Stimulated activated CD4-positive, alpha-beta T cell treated with anti-CD3 and anti-CD28 coated beads, Interleukin-15, amount 100 ng/mL, for 48 hours (primary cell): ENCODE data around the gene RNU6-7.

Source experiments
- DNase-seq, 2 donors: peaks; one replicate each; pipeline ENCODE4 v3.0.0-alpha.2; 2020; ENCODE audit warnings: low read depth in 2 of 2

The RNU6-7 gene

GRCh38 chr14:32205554-32205953 is 3.7 kb downstream of the RNU6-7 start:
- DNase-seq, result no peak

DNA sequence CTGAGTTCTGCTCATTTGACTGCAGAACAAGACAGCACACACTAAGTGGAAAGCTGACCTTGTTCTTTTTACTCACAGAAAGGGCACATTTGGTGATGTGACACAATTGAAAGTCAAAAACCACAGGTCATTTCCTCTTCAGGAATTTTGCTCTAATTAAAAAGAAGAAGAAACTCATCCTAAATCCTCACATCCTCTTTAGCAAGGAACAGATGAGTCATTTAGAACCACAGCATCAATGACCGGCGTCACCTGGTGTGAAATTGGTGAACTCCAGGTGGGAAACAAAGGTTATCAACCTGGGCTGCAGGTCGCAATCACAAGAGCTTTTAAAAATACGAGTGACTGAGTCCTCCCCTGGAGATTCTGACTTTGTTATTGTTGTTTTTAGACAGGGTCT is 4.1 kb downstream of the RNU6-7 start:
- no peak for DNase-seq

GRCh38 chr14:32206552-32206951 is 4.7 kb downstream of the RNU6-7 start:
- no peak for DNase-seq

GRCh38 chr14:32208490-32208889 is 6.6 kb downstream of the RNU6-7 start:
- no peak for DNase-seq

GRCh38 chr14:32209471-32209870 is 7.6 kb downstream of the RNU6-7 start:
- DNase-seq, result no peak

GRCh38 chr14:32211068-32211404 is 9.2 kb downstream of the RNU6-7 start:
- no peak for DNase-seq

DNA sequence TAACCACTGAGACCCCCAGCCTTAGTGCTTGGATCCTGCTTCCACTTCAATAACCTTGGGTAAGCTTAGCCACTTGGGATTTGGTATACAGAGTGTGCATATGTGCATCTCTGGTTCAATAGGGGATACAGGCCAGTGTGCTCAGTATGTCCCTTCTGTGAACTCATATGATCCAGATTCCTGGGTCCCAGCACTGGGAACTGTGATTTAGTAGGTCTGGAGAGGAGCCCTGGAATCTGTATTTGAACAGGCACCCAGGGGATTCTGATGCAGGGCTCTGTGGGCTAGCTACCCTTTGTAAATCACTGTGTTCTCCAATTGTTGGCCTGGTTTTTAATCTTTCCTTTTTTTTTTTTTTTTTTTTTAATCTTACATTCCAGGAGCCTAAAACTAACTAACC is 11.0 kb downstream of the RNU6-7 start:
- DNase-seq, result no peak

GRCh38 chr14:32217301-32217700 is 15.5 kb downstream of the RNU6-7 start:
- no peak for DNase-seq

DNA sequence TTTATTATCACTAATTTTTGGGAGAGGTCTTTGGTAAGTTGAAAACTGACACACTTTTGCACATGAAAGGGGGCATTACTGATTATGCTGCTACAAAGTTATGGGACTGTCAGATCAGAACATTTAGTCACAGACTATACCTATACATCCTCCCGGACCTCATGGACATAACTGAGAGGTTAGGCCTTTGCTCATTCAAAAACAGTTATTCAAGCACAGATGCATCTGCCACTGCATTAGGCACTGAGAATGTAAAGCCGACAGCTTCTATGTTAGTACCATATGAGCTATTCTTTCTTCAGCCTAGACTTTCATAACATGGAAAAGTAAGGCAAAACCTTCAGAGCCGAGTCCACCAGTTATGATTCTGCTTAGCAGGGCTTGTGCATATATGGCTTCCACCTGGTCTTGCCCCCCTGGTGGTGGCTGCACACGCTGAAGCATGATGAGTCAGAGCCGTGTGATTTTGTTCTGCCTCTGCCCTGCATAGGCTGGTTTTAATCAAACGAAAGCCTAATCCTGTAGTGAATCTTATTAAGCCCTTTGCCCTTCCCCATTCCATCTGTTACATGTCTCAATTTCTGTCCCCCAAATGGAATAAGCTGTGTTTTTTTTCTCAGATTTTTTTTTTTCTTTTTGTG is 23.0 kb downstream of the RNU6-7 start:
- DNase-seq, result no peak

DNA sequence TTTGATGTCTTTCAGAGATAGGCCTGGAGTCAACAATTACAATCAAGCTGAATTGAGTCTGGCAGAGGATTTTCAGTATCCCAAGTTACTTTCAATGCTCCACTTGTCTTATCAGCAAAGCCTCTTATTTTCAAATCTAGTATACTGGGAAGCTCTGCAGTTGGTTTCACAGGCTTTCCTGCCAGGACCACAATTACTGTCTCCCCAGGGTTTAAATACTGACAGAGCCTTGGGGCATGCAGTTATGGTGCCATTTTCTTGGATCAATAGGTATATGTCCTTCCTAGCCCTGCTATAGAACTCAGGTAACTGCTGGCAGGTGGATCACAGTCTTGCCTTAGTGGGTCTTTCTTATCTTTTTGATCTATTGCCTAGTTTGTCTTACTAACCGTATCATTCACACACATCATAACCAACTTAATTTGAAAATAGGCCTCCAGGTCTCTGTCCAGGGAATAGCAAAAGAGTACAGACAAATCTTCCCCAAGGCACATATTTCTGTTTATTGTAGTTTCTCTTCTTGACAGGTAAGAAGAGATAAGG is 23.6 kb downstream of the RNU6-7 start:
- DNase-seq, result no peak

DNA sequence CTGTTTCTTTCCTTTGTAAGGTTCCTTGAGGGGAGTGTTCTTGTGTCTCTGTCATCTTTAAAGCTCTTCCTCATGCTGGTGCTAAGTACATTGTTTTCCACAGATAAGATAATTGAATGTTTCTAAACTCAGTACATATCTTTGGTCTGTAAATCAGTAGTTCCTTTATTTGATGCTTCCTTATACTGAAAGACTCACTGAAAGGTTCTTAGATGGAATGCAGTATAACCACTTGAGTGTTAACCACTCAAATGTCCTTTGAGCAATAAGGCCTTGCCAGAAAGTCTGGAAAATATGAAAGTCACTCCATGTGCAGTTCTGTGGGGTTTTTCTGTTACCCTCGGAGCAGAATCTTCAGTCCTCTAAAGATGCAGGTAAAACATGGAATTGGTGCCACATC is 24.2 kb downstream of the RNU6-7 start:
- no peak for DNase-seq

GRCh38 chr14:32230181-32230580 is 28.3 kb downstream of the RNU6-7 start:
- no peak for DNase-seq

DNA sequence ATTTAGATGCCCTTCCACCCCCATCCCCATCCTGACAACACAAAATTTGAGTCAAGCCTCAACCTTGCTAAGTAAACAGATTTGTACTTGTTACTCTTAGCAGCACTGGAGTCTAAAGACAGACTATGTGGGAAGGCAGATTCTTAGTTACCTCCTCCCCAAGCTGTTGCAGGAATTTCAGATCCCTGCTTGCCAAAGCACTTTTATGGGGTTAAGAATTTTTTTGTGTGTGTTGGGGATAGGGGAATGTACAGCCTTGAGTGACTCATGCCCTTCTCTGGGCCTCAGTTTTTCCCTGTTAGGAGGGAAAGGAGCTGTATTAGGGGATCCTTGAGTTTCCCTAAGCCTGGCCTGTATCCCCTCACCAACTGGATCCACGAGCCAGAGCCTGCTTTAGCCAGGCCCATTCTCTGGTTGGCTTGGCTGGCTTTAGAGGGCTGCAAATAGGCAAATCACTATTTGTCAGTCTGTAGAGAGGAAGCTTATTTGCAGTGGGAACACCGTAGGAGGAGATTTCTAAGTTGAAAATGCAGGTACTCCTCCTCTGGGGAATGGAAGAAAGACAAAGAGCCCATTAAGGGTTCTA is 28.9 kb downstream of the RNU6-7 start:
- no peak for DNase-seq

GRCh38 chr14:32232481-32232880 is 30.6 kb downstream of the RNU6-7 start:
- DNase-seq, result no peak

- no peak for DNase-seq
Observed at GRCh38 chr14:32233260-32233659, 31.4 kb downstream of the RNU6-7 start.

- DNase-seq, result no peak
Observed at GRCh38 chr14:32244404-32244803, 42.6 kb downstream of the RNU6-7 start.

GRCh38 chr14:32246751-32247150 is 44.9 kb downstream of the RNU6-7 start:
- DNase-seq, result no peak

DNA sequence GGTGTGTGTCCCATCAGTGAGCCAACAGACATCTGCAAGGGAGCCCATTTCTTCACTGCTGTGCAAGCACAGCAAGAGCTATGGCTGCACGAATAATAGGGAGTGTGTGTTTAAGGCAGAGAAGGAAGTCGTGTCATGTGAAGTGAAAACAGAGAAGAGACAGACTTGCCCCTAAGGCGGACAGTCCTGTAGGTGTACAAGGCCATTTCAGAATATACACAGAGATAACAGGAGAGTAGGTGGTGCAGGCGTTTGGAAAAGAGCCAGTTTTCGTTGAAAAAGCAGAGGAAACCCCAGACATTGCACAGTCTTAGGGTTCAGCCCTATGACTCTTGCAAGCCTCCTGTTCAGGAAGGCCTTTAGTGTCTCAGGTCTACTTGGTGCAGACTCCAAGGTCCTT is 47.5 kb downstream of the RNU6-7 start:
- no peak for DNase-seq

DNA sequence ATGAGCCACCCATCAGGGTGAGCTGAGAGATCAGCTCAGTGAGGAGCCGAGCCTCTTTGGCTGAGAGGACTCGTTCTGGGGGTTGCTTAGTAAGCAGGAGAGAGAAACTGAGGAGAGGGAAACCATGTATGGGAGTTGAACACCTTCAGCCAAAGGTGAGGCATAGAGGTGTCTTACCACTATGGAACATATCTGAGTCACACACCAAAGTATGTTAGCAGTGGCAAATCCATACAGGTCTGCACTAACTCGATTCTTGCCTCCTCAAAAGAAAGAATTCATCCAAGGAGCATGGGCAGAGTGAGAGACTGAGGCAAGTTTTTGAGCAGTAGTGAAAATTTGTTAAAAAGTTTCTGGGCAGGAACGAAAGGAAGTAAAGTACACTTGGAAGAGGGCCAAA is 47.9 kb downstream of the RNU6-7 start:
- DNase-seq, result no peak

DNA sequence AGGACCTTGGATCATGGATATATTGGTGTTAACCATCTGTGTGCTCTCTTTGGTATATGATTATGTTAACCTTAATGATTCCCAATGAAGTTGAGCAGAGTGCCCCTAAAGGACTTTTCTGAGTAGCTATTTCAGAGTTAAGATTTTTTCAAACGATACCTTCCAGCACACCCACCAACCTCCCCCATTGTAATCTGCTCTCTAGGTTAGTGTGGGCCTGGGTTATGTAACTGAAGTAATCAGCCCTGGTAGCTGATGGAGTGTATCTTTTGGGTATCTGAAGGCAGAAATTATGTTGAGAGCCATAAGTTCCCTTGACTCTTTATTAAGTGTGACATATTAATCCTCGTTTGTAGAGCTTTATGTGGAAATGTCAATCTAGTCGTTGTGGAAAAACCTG is 48.8 kb downstream of the RNU6-7 start:
- DNase-seq, result no peak

- DNase-seq, result no peak
Observed at GRCh38 chr14:32251530-32251929, 49.7 kb downstream of the RNU6-7 start.
